DND-41 (cell line): ENCODE results near the gene DOC2B.

Source experiments
- CTCF ChIP-seq: IDR thresholded peaks from 2 replicates; pipeline ENCODE4 v1.5.1; 2012; ENCODE audit warnings: borderline replicate concordance, low read length, moderate library complexity, mild to moderate bottlenecking; ENCODE audit not compliant: poor library complexity, severe bottlenecking; ENCODE audit errors: extremely low read depth
- EZH2 ChIP-seq: IDR thresholded peaks from 3 replicates; pipeline ENCODE4 v1.6.1; 2012; ENCODE audit warnings: borderline replicate concordance, low read depth, mild to moderate bottlenecking, moderate library complexity, low read length, inconsistent platforms; ENCODE audit not compliant: severe bottlenecking

DNA sequence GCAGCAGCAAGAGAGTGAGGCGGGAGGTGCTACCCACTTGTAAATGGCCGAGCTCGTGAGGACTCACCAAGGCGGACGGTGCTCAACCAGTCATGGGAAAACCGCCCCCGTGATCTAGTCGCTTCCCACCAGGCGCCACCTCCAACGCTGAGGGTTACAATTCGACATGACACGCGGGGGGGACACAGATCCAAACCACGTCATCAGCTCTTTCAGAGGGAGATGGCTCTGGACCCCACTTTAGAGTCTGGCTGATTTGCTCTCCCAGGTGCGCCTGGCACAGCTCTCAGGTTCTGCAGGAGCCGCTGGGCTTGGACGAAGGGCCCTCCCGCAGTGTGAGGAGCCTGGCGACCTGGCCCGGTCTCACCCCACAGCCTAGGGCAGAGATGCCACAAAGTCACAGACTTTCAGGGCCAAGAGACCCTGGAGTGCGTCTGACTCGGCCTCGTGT is 21.1 kb upstream of the DOC2B start:
- TF ChIP-seq CTCF (no peak), EZH2 (no peak)
